Measurements from ENCODE around the gene UCP2.

Gene UCP2

DNA sequence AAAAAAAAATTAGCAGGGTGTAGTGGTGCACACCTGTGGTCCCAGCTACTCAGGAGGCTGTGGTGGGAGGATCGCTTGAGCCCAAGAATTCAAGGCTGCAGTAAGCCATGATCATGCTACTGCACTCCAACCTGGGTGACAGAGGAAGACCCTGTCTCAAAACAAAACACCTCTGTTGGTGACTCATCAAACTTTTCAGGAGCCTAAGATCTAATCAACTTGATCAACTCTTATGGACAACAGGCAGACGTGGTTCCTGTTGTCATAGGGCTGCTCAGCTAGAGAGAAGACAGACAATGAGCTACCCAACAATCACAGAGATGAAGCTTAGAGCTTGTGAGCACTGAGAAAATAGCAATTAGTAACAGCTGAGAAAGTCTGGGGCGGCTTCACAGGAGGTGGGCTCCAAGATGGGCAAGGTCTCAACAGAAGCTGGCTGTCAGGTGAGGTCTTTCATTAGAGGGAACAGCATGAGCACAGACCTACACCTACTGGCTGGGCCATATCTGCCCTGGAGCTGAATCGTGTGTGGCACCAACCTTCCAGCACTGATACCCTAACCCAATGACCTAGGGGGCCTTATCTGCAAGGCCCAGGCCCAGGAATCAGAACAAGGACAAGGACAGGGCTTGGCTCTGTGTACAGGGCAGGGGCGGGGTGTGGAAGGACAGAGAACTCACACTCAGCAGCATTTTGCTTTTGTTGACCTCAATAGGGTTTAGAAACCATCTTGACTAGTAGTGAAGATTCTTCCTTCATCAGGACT, 33.5 kb upstream of the UCP2 start:
- no peaks in the 10 kb centered on the region for H3K9me3 ChIP-seq (ENCODE audit: control insufficient read depth, insufficient read depth, low read length)
- H3K4me1 ChIP-seq (ENCODE audit: insufficient read depth, low read length): no peaks in the 10 kb centered on the region
- no peaks in the 10 kb centered on the region; the same call in 1 of the 2 replicates for H3K36me3 ChIP-seq (ENCODE audit: insufficient read depth, low read length)
- no peak overlapping the region for H3K9ac ChIP-seq (ENCODE audit: low read depth, low read length)

DNA sequence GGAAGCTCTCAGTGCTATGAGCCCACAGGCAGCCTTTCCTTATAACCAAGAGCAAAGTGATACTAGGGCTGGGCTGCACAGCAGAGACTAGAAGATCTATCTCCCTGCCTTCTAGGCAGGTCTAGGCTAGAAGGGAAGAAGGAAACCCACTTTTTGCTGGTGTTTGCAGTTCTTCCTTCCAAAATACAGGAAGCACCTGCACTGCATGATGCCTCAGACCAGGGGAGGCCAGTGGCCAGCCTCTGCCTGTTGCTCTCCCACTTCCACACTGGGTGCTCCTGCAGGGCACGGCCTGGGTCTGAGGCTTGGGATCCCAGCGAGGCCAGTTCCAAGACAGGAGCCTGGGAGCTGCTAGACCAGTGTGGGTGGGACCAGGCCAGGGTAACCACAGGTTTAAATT, 32.2 kb upstream of the UCP2 start:
- Histone ChIP-seq H3K9me3 (ENCODE audit: control insufficient read depth, insufficient read depth, low read length) (no peaks in the 10 kb centered on the region), H3K36me3 (ENCODE audit: insufficient read depth, low read length) (no peaks in the 10 kb centered on the region; the same call in 1 of the 2 replicates), H3K4me1 (ENCODE audit: insufficient read depth, low read length) (peaks cover 6% of the 10 kb centered on the region; the same call in 1 of the 2 replicates), H3K9ac (ENCODE audit: low read depth, low read length) (no peak overlapping the region)

DNA sequence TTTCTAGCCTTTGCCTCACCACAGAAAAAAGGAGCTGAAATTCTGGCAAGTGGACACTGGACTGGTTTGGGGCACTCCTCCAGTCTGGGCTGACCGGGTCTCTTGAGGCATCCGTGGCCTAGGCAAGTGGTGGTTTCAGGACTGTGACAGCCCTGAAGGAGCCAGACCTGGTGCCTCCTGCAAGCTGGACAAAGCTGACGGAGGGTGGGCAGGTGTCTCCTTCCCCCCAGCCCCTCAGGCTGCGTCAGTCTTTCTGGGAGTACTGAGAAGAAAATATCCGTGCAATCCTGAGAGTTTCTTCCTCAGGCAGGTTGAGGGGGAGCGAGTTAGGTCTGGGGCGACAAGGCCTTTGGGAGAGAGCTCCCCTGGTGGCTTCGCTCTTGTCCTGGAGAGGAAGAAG, 30.5 kb upstream of the UCP2 start:
- no peaks in the 10 kb centered on the region for H3K9me3 ChIP-seq (ENCODE audit: control insufficient read depth, insufficient read depth, low read length)
- H3K36me3 ChIP-seq (ENCODE audit: insufficient read depth, low read length): no peaks in the 10 kb centered on the region; the same call in 1 of the 2 replicates
- peaks cover 9% of the 10 kb centered on the region; the same call in 1 of the 2 replicates for H3K4me1 ChIP-seq (ENCODE audit: insufficient read depth, low read length)
- H3K9ac ChIP-seq (ENCODE audit: low read depth, low read length): no peak overlapping the region

DNA sequence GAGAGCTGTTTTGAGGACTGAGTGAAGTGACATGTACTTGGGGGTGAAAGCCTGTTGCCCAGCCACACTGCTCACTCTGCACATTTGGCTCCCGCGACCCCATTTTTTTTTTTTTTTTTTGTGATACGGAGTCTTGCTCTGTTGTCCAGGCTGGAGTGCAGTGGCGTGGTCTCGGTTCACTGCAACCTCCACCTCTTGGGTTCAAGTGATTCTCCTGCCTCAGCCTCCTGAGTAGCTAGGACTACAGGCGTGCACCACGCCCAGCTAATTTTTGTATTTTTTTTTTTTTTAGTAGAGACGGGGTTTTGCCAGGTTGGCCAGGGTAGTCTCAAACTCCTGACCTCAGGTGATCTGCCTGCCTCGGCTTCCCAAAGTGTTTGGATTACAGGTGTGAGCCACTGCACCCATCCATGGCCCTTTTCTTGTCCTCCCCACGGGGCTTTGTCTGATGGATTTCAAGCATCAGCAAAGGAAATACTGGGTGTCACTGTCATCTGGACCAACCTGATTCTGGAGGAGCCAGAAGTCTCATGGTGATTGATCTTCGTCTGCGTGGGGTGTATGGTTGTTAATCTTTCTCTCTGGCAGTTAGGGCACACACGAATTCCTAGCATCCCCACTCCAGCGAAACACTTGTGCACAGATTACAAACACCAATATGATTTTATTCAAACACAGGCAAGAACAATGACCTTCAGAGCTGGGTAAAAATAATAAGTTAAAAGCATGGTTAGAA, 29.6 kb upstream of the UCP2 start:
- Histone ChIP-seq H3K9ac (ENCODE audit: low read depth, low read length) (no peak overlapping the region), H3K4me1 (ENCODE audit: insufficient read depth, low read length) (peaks cover 9% of the 10 kb centered on the region; the same call in 1 of the 2 replicates), H3K9me3 (ENCODE audit: control insufficient read depth, insufficient read depth, low read length) (no peaks in the 10 kb centered on the region), H3K36me3 (ENCODE audit: insufficient read depth, low read length) (no peaks in the 10 kb centered on the region; the same call in 1 of the 2 replicates)

DNA sequence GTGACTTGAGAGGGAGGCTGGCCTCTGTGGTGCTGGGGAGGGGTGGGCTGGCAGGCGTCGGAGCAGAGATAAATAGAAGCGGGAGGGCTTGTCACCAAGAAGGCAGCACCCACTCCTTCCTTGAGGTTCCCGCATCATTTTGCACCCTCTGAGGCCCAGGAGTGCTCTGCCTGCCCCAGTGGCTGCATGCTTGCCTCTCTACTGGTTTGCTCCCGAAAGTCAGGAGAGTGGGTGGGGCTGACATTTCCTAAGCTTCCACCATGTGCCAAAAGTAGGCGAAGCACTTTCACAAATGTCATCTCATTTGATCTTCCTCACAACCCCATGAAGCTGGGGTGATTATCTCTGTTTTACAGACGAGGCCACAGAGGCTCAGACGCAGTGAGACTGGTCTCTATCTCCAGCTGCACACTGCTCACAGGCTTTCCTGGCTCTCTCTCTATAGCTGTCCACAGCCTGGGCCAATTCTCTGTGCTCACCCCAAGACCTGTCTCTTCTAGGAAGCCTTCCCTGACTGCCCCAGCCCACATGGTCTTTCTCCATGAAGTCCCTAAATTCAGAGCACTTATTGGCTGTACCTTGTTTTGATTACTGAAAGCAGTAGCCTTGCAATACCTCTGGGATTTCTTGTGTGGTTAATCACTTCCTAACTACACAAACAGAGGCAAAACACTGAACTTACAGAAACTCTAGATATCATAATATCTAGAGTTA, 28.9 kb upstream of the UCP2 start:
- Histone ChIP-seq H3K4me1 (ENCODE audit: insufficient read depth, low read length) (peaks cover 9% of the 10 kb centered on the region; the same call in 1 of the 2 replicates), H3K9ac (ENCODE audit: low read depth, low read length) (no peak overlapping the region), H3K9me3 (ENCODE audit: control insufficient read depth, insufficient read depth, low read length) (no peaks in the 10 kb centered on the region), H3K36me3 (ENCODE audit: insufficient read depth, low read length) (no peaks in the 10 kb centered on the region)

DNA sequence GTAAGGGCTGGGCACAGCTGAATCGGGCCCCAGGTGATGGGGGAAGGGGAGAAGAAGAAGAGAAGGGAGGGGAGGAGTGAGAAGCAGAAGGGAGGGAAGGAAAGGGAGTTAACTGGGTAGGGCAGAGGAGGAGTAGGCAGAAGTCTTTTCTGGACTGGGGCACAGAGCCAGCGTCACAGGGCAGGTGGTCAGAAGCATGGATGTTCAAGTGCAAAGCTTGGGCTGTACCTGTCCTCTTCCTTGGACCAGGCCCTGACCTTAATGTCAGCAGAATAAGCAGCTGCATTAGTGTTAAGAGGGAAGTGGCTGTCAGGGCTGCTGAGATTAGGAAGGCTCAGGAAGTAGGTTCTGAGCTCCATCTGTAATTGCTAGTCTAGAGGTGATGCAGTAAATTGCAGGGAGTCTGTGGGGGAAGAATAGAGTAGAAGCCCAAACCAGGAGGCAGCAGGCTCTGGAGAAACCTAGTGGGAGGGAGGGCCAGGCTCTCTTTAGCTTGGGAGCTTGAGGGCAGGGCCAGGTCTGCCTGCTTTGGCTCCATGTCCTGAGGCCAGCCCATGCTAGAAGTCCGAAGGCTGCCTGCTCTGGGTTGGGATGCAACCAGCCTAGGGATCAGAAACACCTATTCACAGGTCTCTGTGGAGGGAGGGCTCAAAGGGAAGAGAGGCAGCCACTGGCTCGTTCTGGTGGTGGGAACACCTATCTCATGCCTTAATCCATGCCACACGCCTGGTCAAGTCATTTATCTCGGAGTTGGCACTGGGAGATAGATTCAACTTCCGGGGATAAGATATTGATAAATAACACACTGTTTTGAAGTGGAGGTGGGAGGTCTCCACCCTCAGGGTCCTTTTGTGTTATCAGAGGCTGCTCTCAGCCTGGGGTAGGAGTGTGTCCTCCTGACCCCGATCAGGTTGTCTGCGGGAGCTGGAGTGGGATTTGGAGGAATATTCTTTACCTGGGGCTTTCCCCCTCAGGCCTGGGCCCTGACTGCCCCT, 28.0 kb upstream of the UCP2 start:
- Histone ChIP-seq H3K9me3 (ENCODE audit: control insufficient read depth, insufficient read depth, low read length) (no peaks in the 10 kb centered on the region), H3K4me1 (ENCODE audit: insufficient read depth, low read length) (peaks cover 9% of the 10 kb centered on the region; the same call in 1 of the 2 replicates), H3K36me3 (ENCODE audit: insufficient read depth, low read length) (no peaks in the 10 kb centered on the region), H3K9ac (ENCODE audit: low read depth, low read length) (no peak overlapping the region)

DNA sequence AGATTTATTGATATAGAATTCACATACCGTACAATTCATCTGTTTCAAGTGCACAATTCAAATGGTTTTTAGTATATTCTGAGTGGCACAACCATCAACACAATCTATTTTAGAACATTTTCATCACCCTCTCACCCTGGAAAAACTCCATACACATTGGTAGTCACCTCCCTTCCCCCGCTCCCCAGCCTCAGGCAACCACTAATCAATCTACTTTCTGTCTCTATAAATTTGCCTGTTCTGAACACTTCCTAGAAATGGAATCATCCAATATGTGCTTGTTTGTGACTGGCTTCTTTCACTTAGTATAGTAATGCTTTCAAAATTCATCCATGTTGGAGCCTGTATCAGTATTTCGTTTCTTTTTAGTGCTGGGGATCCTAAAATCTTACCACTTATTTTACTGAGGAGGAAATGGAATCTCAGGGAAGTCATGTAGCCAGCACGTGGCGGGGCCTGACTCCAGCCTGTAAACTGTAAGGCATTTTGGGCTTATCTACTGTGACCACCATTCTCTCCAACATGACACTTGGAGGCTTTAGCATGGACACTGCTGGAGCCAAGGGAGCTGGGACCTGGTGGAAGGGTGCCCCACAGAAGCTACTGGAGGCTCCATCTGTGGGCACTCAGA, 27.1 kb upstream of the UCP2 start:
- H3K4me1 ChIP-seq (ENCODE audit: insufficient read depth, low read length): peaks cover 9% of the 10 kb centered on the region; the same call in 1 of the 2 replicates
- H3K9me3 ChIP-seq (ENCODE audit: control insufficient read depth, insufficient read depth, low read length): no peaks in the 10 kb centered on the region
- H3K36me3 ChIP-seq (ENCODE audit: insufficient read depth, low read length): no peaks in the 10 kb centered on the region
- no peak overlapping the region for H3K9ac ChIP-seq (ENCODE audit: low read depth, low read length)

DNA sequence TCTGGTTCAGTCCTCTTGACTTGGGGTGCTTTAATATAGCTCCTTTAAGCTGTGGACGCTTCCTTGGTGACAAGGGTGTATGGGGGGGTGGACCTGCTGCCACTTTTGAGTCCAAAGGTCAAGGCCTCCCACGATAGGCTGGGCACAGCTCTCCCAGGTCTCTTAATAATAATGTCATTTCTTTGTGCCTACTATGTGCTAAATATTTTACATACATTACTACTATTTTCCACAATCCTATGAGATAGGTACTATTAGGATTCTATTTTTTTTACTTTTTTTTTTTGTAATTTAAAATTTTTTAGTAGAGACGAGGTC, 26.5 kb upstream of the UCP2 start:
- Histone ChIP-seq H3K36me3 (ENCODE audit: insufficient read depth, low read length) (no peaks in the 10 kb centered on the region), H3K9me3 (ENCODE audit: control insufficient read depth, insufficient read depth, low read length) (no peaks in the 10 kb centered on the region), H3K9ac (ENCODE audit: low read depth, low read length) (no peak overlapping the region), H3K4me1 (ENCODE audit: insufficient read depth, low read length) (peaks cover 9% of the 10 kb centered on the region; the same call in 1 of the 2 replicates)

DNA sequence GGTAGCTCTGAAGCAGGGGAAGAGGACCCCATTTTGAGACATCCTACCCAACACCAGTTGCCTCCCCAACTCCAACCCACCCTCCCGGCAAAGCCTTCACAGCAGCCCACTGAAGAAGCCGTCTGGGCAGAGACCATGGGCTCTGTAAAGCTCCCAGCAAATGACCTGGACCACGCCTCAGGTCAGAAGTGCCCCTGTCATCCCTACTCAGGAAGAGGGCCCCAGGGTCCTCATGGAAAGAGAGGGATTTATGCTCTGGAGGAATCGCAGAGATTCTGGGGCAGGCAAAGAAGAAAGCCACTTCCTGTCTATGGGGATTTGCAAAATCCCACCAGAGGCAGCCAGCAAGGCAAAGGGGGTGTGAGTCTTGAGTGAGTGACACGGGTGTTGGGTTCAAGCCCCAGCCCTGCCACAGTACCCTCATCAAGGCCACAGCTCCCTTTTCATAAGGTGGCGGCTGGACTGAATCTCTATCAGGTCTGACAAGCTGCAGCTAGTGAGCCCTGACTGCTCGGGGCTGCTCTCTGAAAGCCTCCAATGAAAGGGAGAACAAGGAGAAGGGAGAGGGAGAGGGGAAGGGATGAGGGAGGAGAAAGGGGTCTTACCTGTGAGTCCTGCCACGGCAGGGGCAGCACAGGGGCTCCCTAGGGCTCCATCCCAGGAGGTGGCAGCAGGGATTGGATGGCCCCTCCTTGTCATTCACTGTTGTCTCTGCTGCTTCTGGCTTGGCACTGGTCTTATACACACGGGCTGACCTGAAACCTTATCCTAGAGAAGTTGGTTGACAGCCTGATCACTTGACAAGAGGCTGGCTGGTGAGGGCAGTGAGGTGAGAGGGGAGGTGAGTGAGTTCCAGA, 26.0 kb upstream of the UCP2 start, which contains the start of gene UCP3:
Gene UCP3 (minus strand): TSS at position 713 of the 857 bp plus-strand sequence. CDS start 2,043 bp downstream, outside the sequence.
- Histone ChIP-seq H3K4me1 (ENCODE audit: insufficient read depth, low read length) (peaks cover 9% of the 10 kb centered on the region; the same call in 1 of the 2 replicates), H3K36me3 (ENCODE audit: insufficient read depth, low read length) (no peaks in the 10 kb centered on the region; the same call in 1 of the 2 replicates), H3K9ac (ENCODE audit: low read depth, low read length) (no peak within 1 kb of the TSS), H3K9me3 (ENCODE audit: control insufficient read depth, insufficient read depth, low read length) (no peaks in the 10 kb centered on the region)

DNA sequence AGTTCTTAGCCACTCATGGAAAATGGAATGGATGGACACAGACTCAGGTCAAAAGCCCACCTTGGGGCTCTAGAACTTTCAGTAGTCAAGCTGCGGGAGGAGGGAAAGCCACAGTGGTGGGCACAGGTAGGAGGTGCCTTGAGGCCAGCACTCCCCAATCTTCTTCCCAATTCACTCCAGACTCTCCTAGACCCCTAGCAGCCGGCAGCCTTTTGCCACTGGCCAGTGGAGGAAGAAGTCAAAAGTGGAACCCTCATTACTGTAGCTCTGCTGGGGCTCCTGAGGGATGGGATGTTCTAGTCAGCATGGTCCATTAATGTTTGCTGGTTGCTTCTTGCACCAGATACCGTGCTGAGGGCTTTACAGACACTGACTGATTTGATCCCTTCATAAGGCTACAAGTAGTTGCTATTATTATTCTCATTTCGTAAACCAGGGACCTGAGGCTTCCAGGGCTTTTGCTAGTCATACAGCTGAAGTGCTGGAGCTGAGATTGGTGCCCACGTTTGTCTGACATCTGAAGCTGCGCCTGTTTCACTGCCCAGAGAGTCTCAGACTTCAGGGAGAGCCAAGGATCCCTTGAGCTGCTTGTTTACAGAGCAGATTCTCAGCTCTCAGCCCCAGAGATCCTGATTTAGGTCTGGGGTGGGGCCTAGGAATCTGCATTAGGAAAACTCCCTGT, 25.2 kb upstream of the UCP2 start:
- H3K4me1 ChIP-seq (ENCODE audit: insufficient read depth, low read length): peaks cover 9% of the 10 kb centered on the region; the same call in 1 of the 2 replicates
- H3K9ac ChIP-seq (ENCODE audit: low read depth, low read length): no peak overlapping the region
- H3K36me3 ChIP-seq (ENCODE audit: insufficient read depth, low read length): no peaks in the 10 kb centered on the region; the same call in 1 of the 2 replicates
- H3K9me3 ChIP-seq (ENCODE audit: control insufficient read depth, insufficient read depth, low read length): no peaks in the 10 kb centered on the region

DNA sequence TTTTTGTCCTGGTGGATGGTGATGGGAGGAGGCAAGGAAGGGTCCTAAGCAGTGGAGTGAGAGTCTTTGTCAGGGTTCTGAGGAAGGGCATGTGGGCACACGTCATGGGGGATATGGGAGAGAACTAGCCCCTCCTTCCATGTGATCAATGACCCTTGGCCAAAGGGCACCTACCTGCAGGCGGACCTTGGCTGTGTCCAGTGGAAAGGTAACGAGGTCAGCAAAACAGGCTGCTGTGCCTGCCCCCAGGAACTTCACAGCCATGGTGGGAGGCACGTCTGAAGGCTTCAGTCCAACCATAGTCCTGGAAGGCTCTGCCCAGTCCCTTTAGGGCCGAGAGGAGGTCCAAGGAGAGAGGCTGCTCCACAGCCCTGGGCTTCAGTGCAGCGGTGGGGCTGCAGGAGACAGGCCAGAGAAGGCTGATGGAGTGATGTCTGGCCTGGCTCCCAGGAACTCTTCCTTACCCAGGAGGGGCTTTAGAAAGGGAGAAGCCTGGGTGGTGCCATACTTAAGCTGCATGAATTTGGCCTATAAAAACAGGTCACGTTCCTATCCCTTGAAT, 24.2 kb upstream of the UCP2 start:
- Histone ChIP-seq H3K4me1 (ENCODE audit: insufficient read depth, low read length) (peaks cover 9% of the 10 kb centered on the region; the same call in 1 of the 2 replicates), H3K9ac (ENCODE audit: low read depth, low read length) (no peak overlapping the region), H3K36me3 (ENCODE audit: insufficient read depth, low read length) (no peaks in the 10 kb centered on the region; the same call in 1 of the 2 replicates), H3K9me3 (ENCODE audit: control insufficient read depth, insufficient read depth, low read length) (no peaks in the 10 kb centered on the region)

Data from ES-I3 (cell line).